ENCODE measurements around the gene DHDH. TPM values are rescaled to one million over a fixed set of nuclear protein-coding genes. Genes with fewer than 3 reads are reported as not detected.

DHDH gene
- total RNA-seq, 3 donors from 2014 or later (not counting 1 experiment from before 2014, with no cell fraction given): not detected

GRCh38 chr19:48913114-48913889, 20.2 kb upstream of the DHDH start:
- peaks cover 51% of the 10 kb centered on the region for H3K36me3 ChIP-seq (ENCODE audit: control insufficient read depth, insufficient read depth, low read length)
- 99% methylated on average over 9 of the region's 9 CpGs for WGBS (ENCODE audit: insufficient coverage)
- Mint-ChIP-seq H3K36me3 (no peaks in the 10 kb centered on the region), H3K9me3 (no peaks in the 10 kb centered on the region), H3K27me3 (ENCODE audit: low read depth in 2 of 2) (no peaks in the 10 kb centered on the region), H3K27ac (no peak overlapping the region), H3K4me3 (no peak overlapping the region), H3K4me1 (peaks cover 5 to 7% of the 10 kb centered on the region in 2 donors)
- peak in 1 of 2 donors; percentile 56 for DNase-seq
- H3K27ac ChIP-seq (ENCODE audit: low read length): no peak overlapping the region
- intact Hi-C loops (cut with micrococcal nuclease): no loop called here
- TF ChIP-seq CTCF (IDR thresholded peaks at IDR 0.05): no peak
- no peaks in the 10 kb centered on the region for H3K27me3 ChIP-seq (ENCODE audit: control insufficient read depth, insufficient read depth, low read length)
- H3K4me1 ChIP-seq (ENCODE audit: control insufficient read depth, insufficient read depth, low read length): no peaks in the 10 kb centered on the region
- H3K9me3 ChIP-seq (ENCODE audit: control insufficient read depth, insufficient read depth, low read length): no peaks in the 10 kb centered on the region
- ATAC-seq: peak; percentile 69 to 92 (median 78)
- no peak overlapping the region for H3K4me3 ChIP-seq (ENCODE audit: low read length)

- Histone ChIP-seq H3K4me3 (ENCODE audit: low read length) (no peak overlapping the region), H3K27ac (ENCODE audit: low read length) (no peak overlapping the region), H3K9me3 (ENCODE audit: control insufficient read depth, insufficient read depth, low read length) (no peaks in the 10 kb centered on the region), H3K4me1 (ENCODE audit: control insufficient read depth, insufficient read depth, low read length) (no peaks in the 10 kb centered on the region), H3K36me3 (ENCODE audit: control insufficient read depth, insufficient read depth, low read length) (peaks cover 56% of the 10 kb centered on the region), H3K27me3 (ENCODE audit: control insufficient read depth, insufficient read depth, low read length) (no peaks in the 10 kb centered on the region)
- intact Hi-C loops (cut with micrococcal nuclease): no loop called here
- no peak for TF ChIP-seq CTCF (IDR thresholded peaks at IDR 0.05)
- 95% methylated on average over 8 of the region's 8 CpGs for WGBS (ENCODE audit: insufficient coverage)
- Mint-ChIP-seq H3K9me3 (no peaks in the 10 kb centered on the region), H3K27me3 (ENCODE audit: low read depth in 2 of 2) (no peaks in the 10 kb centered on the region), H3K4me3 (no peak overlapping the region), H3K36me3 (no peaks in the 10 kb centered on the region), H3K4me1 (peaks cover 5 to 7% of the 10 kb centered on the region in 2 donors), H3K27ac (peak overlapping the region in 1 of 2 donors; percentile 38)
- no peak for ATAC-seq
- no peak for DNase-seq
These were observed 19.3 kb upstream of the DHDH start for GRCh38 chr19:48914181-48914580.

- Mint-ChIP-seq H3K4me3 (no peak overlapping the region), H3K27me3 (ENCODE audit: low read depth in 2 of 2) (no peaks in the 10 kb centered on the region), H3K27ac (no peak overlapping the region), H3K9me3 (no peaks in the 10 kb centered on the region), H3K4me1 (peaks cover 5 to 7% of the 10 kb centered on the region in 2 donors), H3K36me3 (no peaks in the 10 kb centered on the region)
- ATAC-seq (no peak), DNase-seq (no peak)
- no peak overlapping the region for H3K27ac ChIP-seq (ENCODE audit: low read length)
- peaks cover 49% of the 10 kb centered on the region for H3K36me3 ChIP-seq (ENCODE audit: control insufficient read depth, insufficient read depth, low read length)
- 85% methylated on average over 7 of the region's 8 CpGs for WGBS (ENCODE audit: insufficient coverage)
- intact Hi-C loops (cut with micrococcal nuclease): no loop called here
- H3K27me3 ChIP-seq (ENCODE audit: control insufficient read depth, insufficient read depth, low read length): no peaks in the 10 kb centered on the region
- TF ChIP-seq CTCF (IDR thresholded peaks at IDR 0.05): no peak
- H3K4me3 ChIP-seq (ENCODE audit: low read length): no peak overlapping the region
- H3K9me3 ChIP-seq (ENCODE audit: control insufficient read depth, insufficient read depth, low read length): no peaks in the 10 kb centered on the region
- no peaks in the 10 kb centered on the region for H3K4me1 ChIP-seq (ENCODE audit: control insufficient read depth, insufficient read depth, low read length)
These were observed 17.7 kb upstream of the DHDH start for GRCh38 chr19:48915757-48916156.

GRCh38 chr19:48918071-48918470, 15.4 kb upstream of the DHDH start:
- H3K4me1 ChIP-seq (ENCODE audit: control insufficient read depth, insufficient read depth, low read length): no peaks in the 10 kb centered on the region
- Mint-ChIP-seq H3K4me3 (no peak overlapping the region), H3K27ac (peak overlapping the region in 1 of 2 donors; percentile 45), H3K4me1 (peaks cover 5 to 7% of the 10 kb centered on the region in 2 donors), H3K36me3 (no peaks in the 10 kb centered on the region), H3K9me3 (no peaks in the 10 kb centered on the region), H3K27me3 (ENCODE audit: low read depth in 2 of 2) (no peaks in the 10 kb centered on the region)
- no peak for TF ChIP-seq CTCF (IDR thresholded peaks at IDR 0.05)
- DNase-seq: no peak
- WGBS (ENCODE audit: insufficient coverage): 62% methylated on average over 6 of the region's 6 CpGs
- intact Hi-C loops (cut with micrococcal nuclease): no loop called here
- no peak overlapping the region for H3K4me3 ChIP-seq (ENCODE audit: low read length)
- ATAC-seq: no peak
- peaks cover 41% of the 10 kb centered on the region for H3K36me3 ChIP-seq (ENCODE audit: control insufficient read depth, insufficient read depth, low read length)
- H3K27ac ChIP-seq (ENCODE audit: low read length): no peak overlapping the region
- H3K9me3 ChIP-seq (ENCODE audit: control insufficient read depth, insufficient read depth, low read length): no peaks in the 10 kb centered on the region
- no peaks in the 10 kb centered on the region for H3K27me3 ChIP-seq (ENCODE audit: control insufficient read depth, insufficient read depth, low read length)
